K562 (cell line): Measurements from ENCODE around the gene HES3. TPM values are rescaled to one million over a fixed set of nuclear protein-coding genes. Genes with fewer than 3 reads are reported as not detected.
A peak's percentile ranks its signal among the peaks of the same experiment; 100 is the strongest.

Experiments used
- ARID1B ChIP-seq: fragments of 450-650 bp; IDR thresholded peaks from 2 replicates; pipeline ENCODE4 v1.6.1; 2016; ENCODE audit warnings: antibody characterized with exemption, mild to moderate bottlenecking, inconsistent platforms
- ASH1L ChIP-seq: fragments of 450-650 bp; IDR thresholded peaks from 2 replicates; pipeline ENCODE4 v1.6.1; 2018; ENCODE audit warnings: borderline replicate concordance, mild to moderate bottlenecking, low read depth; ENCODE audit not compliant: partially characterized antibody
- ELF4 ChIP-seq: fragments of 450-650 bp; formaldehyde crosslinking; IDR thresholded peaks from 2 replicates; pipeline ENCODE4 v1.4.0; 2022; ENCODE audit warnings: missing genetic modification characterization
- JUN ChIP-seq, 2 experiments: sonication (generic) in 1 of 2; formaldehyde crosslinking in 1 of 2; IDR thresholded peaks; 2 replicates each; pipeline versions ENCODE4 v1.6.1 to v1.8.0; 2012 to 2022; ENCODE audit warnings: borderline replicate concordance in 2 of 2, mild to moderate bottlenecking in 2 of 2, improper control_type of control experiment in 1 of 2, low read depth in 1 of 2, low read length in 1 of 2, missing genetic modification reagents in 1 of 2
- KDM5B ChIP-seq: fragments of 200-600 bp; sonication (generic); IDR thresholded peaks from 2 replicates; pipeline ENCODE4 v1.6.1; 2012; ENCODE audit warnings: low read depth, mild to moderate bottlenecking, moderate library complexity, low read length, control low read depth, inconsistent platforms; ENCODE audit not compliant: insufficient replicate concordance
- MAZ ChIP-seq, 2 experiments: fragments of 450-650 bp in 1 of 2; sonication (generic) in 1 of 2; formaldehyde crosslinking; IDR thresholded peaks in 1 of 2; conservative IDR thresholded peaks in 1 of 2; 2 replicates each; pipeline versions ENCODE4 v1.4.0 to v1.5.0; 2020; ENCODE audit warnings: mild to moderate bottlenecking in 1 of 2, missing genetic modification reagents in 1 of 2
- MTA1 ChIP-seq: fragments of 450-650 bp; IDR thresholded peaks from 2 replicates; pipeline ENCODE4 v1.6.1; 2017; ENCODE audit warnings: borderline replicate concordance
- PRPF4 ChIP-seq: fragments of 200-400 bp; formaldehyde crosslinking; IDR thresholded peaks from one replicate; pipeline ENCODE4 v1.6.1; 2017; ENCODE audit warnings: low read length, low read depth, mild to moderate bottlenecking; ENCODE audit not compliant: insufficient read depth, poor library complexity, severe bottlenecking
- RAD51 ChIP-seq: fragments of 450-650 bp; IDR thresholded peaks from 2 replicates; pipeline ENCODE4 v1.7.1; 2016; ENCODE audit warnings: low read depth, mild to moderate bottlenecking, borderline replicate concordance
- SLC30A9 ChIP-seq: fragments of 250-450 bp; sonication (Bioruptor Pico); IDR thresholded peaks from 2 replicates; pipeline ENCODE4 v1.8.0; 2022; ENCODE audit warnings: mild to moderate bottlenecking, moderate library complexity
- SNIP1 ChIP-seq: fragments of 450-650 bp; IDR thresholded peaks from 2 replicates; pipeline ENCODE4 v1.7.1; 2017; ENCODE audit warnings: low read depth, mild to moderate bottlenecking
- SREBF1 ChIP-seq: fragments of 150-350 bp; IDR thresholded peaks from 2 replicates; pipeline ENCODE4 v1.6.1; 2014; ENCODE audit warnings: antibody characterized with exemption, low read depth, low read length, borderline replicate concordance
- SREBF2 ChIP-seq: sonication (generic); formaldehyde crosslinking; IDR thresholded peaks from 2 replicates; pipeline ENCODE4 v1.4.0; 2020; ENCODE audit warnings: mild to moderate bottlenecking, missing genetic modification reagents
- TCF3 ChIP-seq: sonication (generic); formaldehyde crosslinking; IDR thresholded peaks from 2 replicates; pipeline ENCODE4 v1.4.0; 2020; ENCODE audit warnings: mild to moderate bottlenecking, missing genetic modification reagents
- TSC22D4 ChIP-seq: fragments of 450-650 bp; IDR thresholded peaks from 2 replicates; pipeline ENCODE4 v1.6.1; 2016; ENCODE audit warnings: missing genetic modification characterization, missing biosample characterization, control low read depth
- ZFP30 ChIP-seq: fragments of 250-450 bp; sonication (Bioruptor Pico); IDR thresholded peaks from 2 replicates; pipeline ENCODE4 v1.8.0; 2022; ENCODE audit warnings: moderate library complexity, mild to moderate bottlenecking, inconsistent platforms, borderline replicate concordance
- ZNF133 ChIP-seq: fragments of 250-450 bp; sonication (Bioruptor Pico); IDR thresholded peaks from 2 replicates; pipeline ENCODE4 v1.4.0; 2020; ENCODE audit warnings: mild to moderate bottlenecking
- ZNF134 ChIP-seq: fragments of 250-450 bp; sonication (Bioruptor Pico); conservative IDR thresholded peaks from 2 replicates; pipeline ENCODE4 v1.4.0; 2020
- ZNF174 ChIP-seq: fragments of 250-450 bp; sonication (Bioruptor Pico); IDR thresholded peaks from 2 replicates; pipeline ENCODE4 v1.4.0; 2020; ENCODE audit warnings: mild to moderate bottlenecking
- ZNF589 ChIP-seq: fragments of 200-800 bp; sonication (Bioruptor generic); IDR thresholded peaks from 2 replicates; pipeline ENCODE4 v1.6.1; 2016; ENCODE audit warnings: low read depth, missing genetic modification characterization, missing compliant biosample characterization
- polyA plus RNA-seq, 8 experiments: library from polyadenylated mRNA; depleted of rRNA in 4 of 8; stranded (reverse) in 5 of 8; unstranded in 3 of 8; fragments of >200 nt; fragmentation: Nextera tagmentation in 2 of 8; fragmentation: Illumina TruSeq in 1 of 8; extraction: Ambion mirVana in 2 of 8; extraction: Trizol in 1 of 8; gene quantifications; 2 replicates each; pipeline versions ENCODE4 v1.2.1 to v1.2.3, GENCODE V29; 2011 to 2014; ENCODE audit warnings: inconsistent platforms in 1 of 8, missing spikeins in 1 of 8
- total RNA-seq, 7 experiments: library from RNA; depleted of rRNA in 6 of 7; stranded (reverse); fragments of >200 nt in 6 of 7; fragmentation: Illumina TruSeq in 2 of 7; extraction: Trizol in 2 of 7; gene quantifications; 2 replicates each; pipeline versions ENCODE4 v1.2.1 to v1.2.3, GENCODE V29; 2011 to 2021; ENCODE audit warnings: low replicate concordance in 1 of 7
- TF ChIP-seq, protein P1 (sequence below): IDR thresholded peaks from 2 replicates; pipeline ENCODE4 v1.6.1; 2011; ENCODE audit not compliant: insufficient read length; ENCODE audit errors: extremely low read depth
- TF ChIP-seq, protein P2 (sequence below): IDR thresholded peaks from 3 replicates; pipeline ENCODE4 v1.6.1; 2011; ENCODE audit warnings: borderline replicate concordance, mild to moderate bottlenecking; ENCODE audit not compliant: insufficient read length, insufficient read depth
- TF ChIP-seq, protein P3 (sequence below), 2 experiments: fragments of 200-800 bp in 1 of 2; sonication (Bioruptor generic) in 1 of 2; sonication (generic) in 1 of 2; formaldehyde crosslinking in 1 of 2; IDR thresholded peaks in 1 of 2; conservative IDR thresholded peaks in 1 of 2; 2 replicates each; pipeline versions ENCODE4 v1.5.0 to v1.6.1; 2016 to 2020; ENCODE audit warnings: missing compliant biosample characterization in 1 of 2, missing genetic modification characterization in 1 of 2, missing genetic modification reagents in 1 of 2
- TF ChIP-seq, protein P4 (sequence below): sonication (generic); formaldehyde crosslinking; IDR thresholded peaks from 2 replicates; pipeline ENCODE4 v1.8.0; 2022; ENCODE audit warnings: missing genetic modification reagents, mild to moderate bottlenecking, borderline replicate concordance

HES3 gene
- total and polyA plus RNA-seq, 9 of the 15 experiments (the other 6 are each of a cell fraction or from before 2014, with no cell fraction given), result not detected

DNA sequence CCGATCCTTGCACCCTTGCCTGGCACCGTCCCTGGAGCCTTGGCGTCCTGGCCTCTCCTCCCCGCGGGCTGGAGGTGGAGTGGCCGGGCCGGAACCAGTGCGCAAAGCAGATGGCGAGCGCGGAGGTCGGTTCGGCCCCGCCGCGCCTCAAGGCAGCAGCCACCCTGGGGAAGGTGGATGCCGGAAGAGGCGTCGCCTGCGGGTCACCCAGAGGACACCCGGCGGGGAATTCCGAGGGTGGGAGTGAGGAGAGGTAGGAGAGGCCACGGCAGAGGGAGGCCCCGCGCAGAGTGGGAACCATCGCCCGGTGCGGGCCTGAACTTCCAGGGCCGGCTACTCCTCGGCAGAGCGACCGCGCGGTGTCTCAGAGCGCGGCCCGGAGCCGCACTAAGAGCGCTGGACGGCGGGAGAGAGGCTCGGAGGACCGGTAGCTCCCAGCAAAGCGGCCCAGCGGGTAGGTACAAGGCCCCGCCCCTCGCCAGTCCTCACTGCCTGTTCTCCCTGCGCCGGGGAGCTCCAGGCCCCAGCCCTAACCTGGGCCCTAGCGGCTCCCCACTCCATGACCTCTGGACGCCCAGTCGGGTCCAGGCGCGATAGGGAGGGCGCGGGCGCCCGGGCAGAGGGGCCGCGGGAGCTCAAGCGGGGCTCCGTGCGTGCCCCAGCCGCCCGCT is 38.0 kb upstream of the HES3 start, which contains the start of gene RNF207 (continued):
- TF ChIP-seq RAD51, result no peak
- TF ChIP-seq SREBF1, result no peak
- TF ChIP-seq ZFP30, result no peak
- no peak for TF ChIP-seq SREBF2 (CRISPR knock-in tag)
- TF ChIP-seq TSC22D4 (tag), result no peak
- no peak for TF ChIP-seq ZNF589
- TF ChIP-seq, protein P1, sequence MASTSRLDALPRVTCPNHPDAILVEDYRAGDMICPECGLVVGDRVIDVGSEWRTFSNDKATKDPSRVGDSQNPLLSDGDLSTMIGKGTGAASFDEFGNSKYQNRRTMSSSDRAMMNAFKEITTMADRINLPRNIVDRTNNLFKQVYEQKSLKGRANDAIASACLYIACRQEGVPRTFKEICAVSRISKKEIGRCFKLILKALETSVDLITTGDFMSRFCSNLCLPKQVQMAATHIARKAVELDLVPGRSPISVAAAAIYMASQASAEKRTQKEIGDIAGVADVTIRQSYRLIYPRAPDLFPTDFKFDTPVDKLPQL, result no peak
- TF ChIP-seq ELF4, result no peak
- TF ChIP-seq MTA1, result no peak
- no peak for TF ChIP-seq ZNF133
- TF ChIP-seq MAZ (CRISPR knock-in tag; conservative IDR thresholded peaks at IDR 0.05 in 1 of 2, IDR thresholded peaks at IDR 0.05 in 1 of 2), result peak; percentile 83 to 95
- peak; percentile 72 for TF ChIP-seq KDM5B
- no peak for TF ChIP-seq SLC30A9 (CRISPR knock-in tag)
- TF ChIP-seq, protein P2, sequence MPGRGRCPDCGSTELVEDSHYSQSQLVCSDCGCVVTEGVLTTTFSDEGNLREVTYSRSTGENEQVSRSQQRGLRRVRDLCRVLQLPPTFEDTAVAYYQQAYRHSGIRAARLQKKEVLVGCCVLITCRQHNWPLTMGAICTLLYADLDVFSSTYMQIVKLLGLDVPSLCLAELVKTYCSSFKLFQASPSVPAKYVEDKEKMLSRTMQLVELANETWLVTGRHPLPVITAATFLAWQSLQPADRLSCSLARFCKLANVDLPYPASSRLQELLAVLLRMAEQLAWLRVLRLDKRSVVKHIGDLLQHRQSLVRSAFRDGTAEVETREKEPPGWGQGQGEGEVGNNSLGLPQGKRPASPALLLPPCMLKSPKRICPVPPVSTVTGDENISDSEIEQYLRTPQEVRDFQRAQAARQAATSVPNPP, result no peak
- TF ChIP-seq ZNF174 (CRISPR knock-in tag), result no peak
- no peak for TF ChIP-seq SNIP1
- TF ChIP-seq ZNF134 (CRISPR knock-in tag), result no peak
- TF ChIP-seq JUN (IDR thresholded peaks at IDR 0.05; ENCODE audit: borderline replicate concordance, low read depth, low read length), result no peak
- no peak for TF ChIP-seq JUN (CRISPR knock-in tag; IDR thresholded peaks at IDR 0.05; ENCODE audit: borderline replicate concordance)
- TF ChIP-seq, protein P3, sequence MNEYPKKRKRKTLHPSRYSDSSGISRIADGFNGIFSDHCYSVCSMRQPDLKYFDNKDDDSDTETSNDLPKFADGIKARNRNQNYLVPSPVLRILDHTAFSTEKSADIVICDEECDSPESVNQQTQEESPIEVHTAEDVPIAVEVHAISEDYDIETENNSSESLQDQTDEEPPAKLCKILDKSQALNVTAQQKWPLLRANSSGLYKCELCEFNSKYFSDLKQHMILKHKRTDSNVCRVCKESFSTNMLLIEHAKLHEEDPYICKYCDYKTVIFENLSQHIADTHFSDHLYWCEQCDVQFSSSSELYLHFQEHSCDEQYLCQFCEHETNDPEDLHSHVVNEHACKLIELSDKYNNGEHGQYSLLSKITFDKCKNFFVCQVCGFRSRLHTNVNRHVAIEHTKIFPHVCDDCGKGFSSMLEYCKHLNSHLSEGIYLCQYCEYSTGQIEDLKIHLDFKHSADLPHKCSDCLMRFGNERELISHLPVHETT (CRISPR knock-in tag; conservative IDR thresholded peaks at IDR 0.05 in 1 of 2, IDR thresholded peaks at IDR 0.05 in 1 of 2), result no peak
- TF ChIP-seq PRPF4, result no peak
- TF ChIP-seq ASH1L, result no peak
- TF ChIP-seq ARID1B, result no peak
- TF ChIP-seq TCF3 (CRISPR knock-in tag), result no peak
- TF ChIP-seq, protein P4, sequence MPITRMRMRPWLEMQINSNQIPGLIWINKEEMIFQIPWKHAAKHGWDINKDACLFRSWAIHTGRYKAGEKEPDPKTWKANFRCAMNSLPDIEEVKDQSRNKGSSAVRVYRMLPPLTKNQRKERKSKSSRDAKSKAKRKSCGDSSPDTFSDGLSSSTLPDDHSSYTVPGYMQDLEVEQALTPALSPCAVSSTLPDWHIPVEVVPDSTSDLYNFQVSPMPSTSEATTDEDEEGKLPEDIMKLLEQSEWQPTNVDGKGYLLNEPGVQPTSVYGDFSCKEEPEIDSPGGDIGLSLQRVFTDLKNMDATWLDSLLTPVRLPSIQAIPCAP (CRISPR knock-in tag), result no peak
